Central memory CD4-positive, alpha-beta T cell (primary cell): ENCODE measurements around the gene PPHLN1.

Experiments
- DNase-seq: peaks from one replicate; pipeline ENCODE4 v3.0.0; 2022

PPHLN1 gene

GRCh38 chr12:42445891-42446290 lies 119.9 kb downstream of the PPHLN1 start:
- DNase-seq = no peak

- DNase-seq = no peak
Measured at GRCh38 chr12:42446761-42447160, 120.8 kb downstream of the PPHLN1 start.

DNA sequence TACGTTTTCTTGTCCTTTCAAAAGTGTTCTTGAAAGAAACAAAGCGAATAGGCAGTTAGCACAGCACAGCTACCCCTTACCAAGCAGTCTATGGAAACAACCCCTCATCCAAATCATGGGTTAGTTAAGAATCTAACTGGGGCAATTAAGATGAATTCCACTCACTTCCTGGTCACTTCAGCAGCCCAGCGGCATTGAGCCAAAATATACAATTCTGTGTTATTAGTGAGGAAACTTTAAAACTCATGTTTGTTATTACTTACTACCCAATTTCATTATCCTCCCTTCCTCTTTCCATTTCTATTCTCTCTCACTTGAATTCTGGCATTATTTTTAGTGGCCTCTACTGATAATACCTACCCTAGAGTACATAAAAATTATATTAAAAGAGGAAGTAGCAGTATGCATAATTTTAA lies 121.4 kb downstream of the PPHLN1 start:
- no peak for DNase-seq

GRCh38 chr12:42448841-42449240 lies 122.9 kb downstream of the PPHLN1 start:
- DNase-seq = no peak

DNA sequence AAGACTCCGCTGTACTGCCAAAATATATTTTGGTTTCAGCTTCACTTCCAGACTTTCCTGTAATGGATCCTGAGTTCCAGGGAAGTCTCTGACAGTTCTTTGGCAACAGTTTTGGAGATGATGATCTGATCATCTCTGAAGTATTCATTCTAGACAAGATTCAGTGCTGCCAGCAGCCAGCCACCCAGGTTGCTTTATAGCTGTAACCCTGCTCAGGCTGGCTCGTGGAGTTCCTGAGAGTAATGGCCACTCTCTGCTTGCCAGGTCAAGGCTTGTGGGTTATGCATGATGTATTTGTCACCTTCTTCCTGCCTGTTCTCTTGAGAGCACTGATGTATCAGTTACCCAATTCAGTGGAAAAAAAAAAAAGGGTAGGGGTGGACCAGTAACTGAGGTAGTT lies 124.3 kb downstream of the PPHLN1 start:
- no peak for DNase-seq

- DNase-seq = no peak
Measured at GRCh38 chr12:42458575-42458974, 132.6 kb downstream of the PPHLN1 start.

DNA sequence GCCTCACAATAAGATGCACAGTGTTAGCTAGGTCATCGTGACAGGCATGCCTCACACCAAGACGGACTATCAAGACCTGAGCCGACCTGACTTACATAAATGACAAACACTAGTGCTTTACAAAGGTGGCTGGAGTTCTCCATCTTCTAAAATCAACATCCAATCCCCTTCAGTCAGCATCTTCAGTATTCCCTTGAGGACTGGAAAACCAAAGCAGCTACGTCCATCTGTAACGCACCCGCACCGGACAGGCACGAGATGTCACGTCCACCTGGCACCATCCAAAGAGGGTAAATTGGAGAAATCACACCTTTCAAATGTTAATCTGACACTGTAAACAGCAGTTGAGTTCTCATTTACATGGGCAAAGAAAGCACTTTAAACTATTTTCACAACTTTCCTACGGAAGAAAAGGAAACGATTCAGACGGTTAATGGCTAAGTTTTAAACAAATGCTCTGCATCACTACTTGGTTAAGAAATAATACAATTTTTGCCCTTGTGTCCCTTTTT lies 133.4 kb downstream of the PPHLN1 start:
- DNase-seq = no peak

DNA sequence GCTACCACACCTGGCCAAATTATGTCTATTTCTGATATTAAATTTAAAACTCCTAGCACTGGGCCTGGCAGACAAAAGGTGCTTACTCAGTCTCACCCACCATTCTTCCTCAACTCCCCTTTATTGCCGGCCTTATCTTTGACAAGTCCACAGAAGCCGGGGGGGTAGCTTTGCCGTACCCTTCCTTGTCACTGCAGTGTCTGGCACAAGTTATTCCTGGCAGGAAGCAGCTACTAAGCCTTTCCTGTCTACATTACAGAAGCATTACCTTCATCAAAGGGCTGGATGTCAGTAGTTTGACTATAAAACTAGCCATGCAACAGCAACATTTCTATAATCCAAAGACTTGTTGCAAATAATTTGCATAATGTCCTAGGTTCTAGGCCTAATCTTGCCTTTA lies 136.5 kb downstream of the PPHLN1 start:
- DNase-seq = no peak

- no peak for DNase-seq
Measured at GRCh38 chr12:42463671-42464070, 137.7 kb downstream of the PPHLN1 start.

DNA sequence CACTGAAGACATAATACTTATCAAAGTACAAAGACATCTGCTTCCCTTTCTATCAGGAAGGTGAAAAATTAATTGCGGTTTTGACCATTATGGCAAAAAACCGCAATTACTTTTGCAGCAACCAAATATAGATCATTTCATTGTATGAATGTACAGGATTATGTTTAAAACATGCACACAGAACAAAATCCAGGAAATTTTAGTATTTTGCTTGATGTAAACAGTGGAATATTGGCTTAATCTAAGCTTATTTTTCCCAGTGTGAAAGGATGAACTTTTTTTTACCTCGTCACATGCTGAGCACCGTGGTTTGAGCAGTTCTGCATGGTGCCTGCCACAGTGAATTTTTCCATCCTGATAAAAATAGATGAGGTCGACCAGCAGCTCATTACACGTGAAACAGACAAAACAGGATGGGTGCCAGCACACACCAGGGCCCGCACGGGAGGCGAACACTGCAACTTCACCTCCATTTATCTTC lies 142.4 kb downstream of the PPHLN1 start:
- DNase-seq = no peak

DNA sequence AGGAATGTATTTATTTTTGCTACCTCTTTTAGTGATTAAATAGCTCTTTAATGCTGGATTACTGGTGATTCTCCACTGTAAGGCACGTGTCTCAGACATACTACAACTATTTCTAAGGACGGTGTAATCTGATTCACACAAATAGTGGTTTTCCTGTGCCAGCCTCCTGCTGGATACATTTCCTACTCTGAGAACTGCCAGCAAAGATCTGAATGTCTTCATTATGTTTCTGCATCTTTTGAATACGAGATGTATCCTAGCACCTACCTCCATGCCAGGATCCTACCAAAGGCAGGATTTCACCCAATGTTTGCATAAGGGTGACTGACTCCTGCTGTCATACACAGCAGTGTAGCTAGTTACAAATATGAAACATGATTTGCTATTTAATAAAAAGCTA lies 143.0 kb downstream of the PPHLN1 start:
- no peak for DNase-seq

GRCh38 chr12:42469355-42470175 lies 143.6 kb downstream of the PPHLN1 start:
- DNase-seq = no peak

DNA sequence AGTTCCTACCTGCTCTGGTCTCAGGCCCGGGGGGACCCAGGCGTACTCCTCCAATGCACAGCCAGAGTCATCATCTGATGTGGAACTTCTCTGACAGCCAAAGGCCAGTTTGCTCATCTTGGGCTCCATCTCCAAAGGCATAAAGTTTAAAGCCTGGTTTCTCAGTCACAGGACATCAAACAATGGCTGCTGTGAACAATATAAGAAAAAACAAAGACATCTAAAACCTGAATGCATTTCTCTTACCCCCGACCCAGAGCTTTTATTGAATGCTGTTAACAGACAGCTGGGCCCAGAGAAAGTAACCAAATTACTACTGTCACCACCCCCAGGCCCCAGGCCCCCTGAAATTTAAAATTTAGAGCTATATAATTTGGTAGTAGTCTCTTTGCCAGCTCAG lies 146.4 kb downstream of the PPHLN1 start:
- DNase-seq = no peak

DNA sequence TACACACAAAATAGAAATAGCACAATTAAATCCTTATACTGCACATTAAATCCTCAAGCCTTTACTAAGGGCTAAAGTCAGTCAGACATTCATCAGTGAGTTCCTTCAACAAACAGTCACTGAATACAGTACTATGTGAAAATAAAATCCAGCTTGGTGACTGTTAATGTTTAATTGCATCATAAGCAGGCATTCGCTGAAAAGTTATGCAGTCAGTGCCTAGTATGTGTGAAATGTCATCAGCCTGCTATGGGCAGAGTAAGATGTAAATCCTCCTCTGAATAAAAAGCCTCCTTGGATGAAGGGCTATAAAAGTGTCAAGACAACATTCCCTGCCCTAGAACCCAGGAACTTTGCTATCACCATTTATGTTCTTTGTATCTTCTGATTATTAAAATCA lies 147.2 kb downstream of the PPHLN1 start:
- DNase-seq = no peak

- DNase-seq = no peak
Measured at GRCh38 chr12:42473561-42473960, 147.6 kb downstream of the PPHLN1 start.

DNA sequence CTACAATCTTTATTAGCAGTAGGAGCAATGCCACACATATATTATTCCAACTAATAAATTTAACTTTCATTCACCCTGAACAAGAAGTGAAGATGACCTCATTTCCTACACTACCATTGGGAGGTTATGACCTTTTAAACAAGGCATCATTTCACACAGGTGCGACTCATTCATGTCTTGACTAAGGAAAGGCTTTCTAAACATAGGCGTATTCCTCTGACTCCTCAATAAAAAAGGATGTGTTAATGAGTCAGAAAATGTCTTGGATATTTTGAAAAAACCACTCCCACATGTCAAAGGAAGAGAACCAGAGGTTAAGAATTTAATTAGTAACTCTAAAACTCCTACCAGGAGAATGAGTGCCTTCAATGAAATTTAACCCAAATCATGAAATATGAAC lies 148.4 kb downstream of the PPHLN1 start:
- no peak for DNase-seq

- DNase-seq = no peak
Measured at GRCh38 chr12:42475106-42475505, 149.1 kb downstream of the PPHLN1 start.

- no peak for DNase-seq
Measured at GRCh38 chr12:42477941-42478340, 152.0 kb downstream of the PPHLN1 start.

- no peak for DNase-seq
Measured at GRCh38 chr12:42481368-42481767, 155.4 kb downstream of the PPHLN1 start.

DNA sequence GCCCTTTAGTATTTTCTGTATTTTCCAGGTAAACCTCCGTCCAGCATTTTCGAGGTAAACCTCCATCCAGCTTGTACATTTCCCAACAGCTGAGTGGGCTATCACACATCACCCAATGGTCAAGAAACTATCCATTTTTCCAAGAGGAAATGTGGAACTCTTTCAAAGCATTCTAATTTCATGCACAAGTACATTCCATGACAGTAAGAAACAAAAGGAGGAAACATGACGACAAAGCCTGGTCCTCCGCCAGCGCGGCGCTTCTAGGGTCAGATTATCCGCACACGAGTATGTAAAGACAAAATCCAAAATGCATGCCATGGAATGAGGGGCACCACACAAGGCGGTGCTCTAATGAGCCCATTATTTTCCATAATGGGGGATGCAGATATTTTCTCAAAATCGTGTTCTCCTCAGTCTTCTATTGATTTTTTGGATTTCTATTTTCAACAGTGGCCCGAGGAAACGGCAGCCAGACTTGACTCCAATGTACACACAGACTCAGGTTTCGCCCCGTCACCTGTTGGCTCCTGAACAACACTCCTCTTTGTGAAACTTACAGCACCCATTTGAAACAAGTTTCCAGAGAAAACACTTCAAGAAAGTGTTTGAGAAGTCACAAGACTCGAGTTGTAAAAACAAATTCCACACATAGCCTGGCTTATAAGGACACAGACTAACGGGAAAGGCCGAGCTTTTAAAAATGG lies 156.2 kb downstream of the PPHLN1 start:
- no peak for DNase-seq

GRCh38 chr12:42482748-42483520 lies 157.0 kb downstream of the PPHLN1 start:
- DNase-seq = no peak

DNA sequence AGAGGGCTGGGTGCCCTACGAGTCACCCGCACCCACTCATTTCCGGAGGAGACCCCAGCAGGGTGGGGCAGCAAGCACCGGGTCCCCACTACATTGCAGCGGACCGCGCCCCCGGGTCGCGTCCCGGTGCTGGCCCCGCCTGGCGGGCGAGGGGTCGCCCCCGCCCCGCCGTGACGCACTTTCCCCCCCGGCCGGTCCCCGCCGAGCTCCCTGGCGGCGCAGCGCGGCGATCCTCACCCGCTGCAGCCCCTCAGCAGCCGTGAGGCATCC lies 157.5 kb downstream of the PPHLN1 start:
- no peak for DNase-seq

- DNase-seq = no peak
Measured at GRCh38 chr12:42484996-42485395, 159.0 kb downstream of the PPHLN1 start.

- DNase-seq = no peak
Measured at GRCh38 chr12:42485823-42486222, 159.9 kb downstream of the PPHLN1 start.
